Mesenchymal stem cell (in vitro differentiated cells and primary cell): ENCODE data around the gene CTRB1.
A peak's percentile ranks its signal among the peaks of the same experiment; 100 is the strongest.

Source experiments
- DNase-seq: peaks from one replicate; pipeline ENCODE4 v3.0.0-alpha.2; 2013
- H2AFZ ChIP-seq: one replicate; pipeline ENCODE4 v1.6.1; 2013; ENCODE audit warnings: low read depth, mild to moderate bottlenecking, control low read depth, inconsistent platforms, low read length, moderate library complexity
- H2AK5ac ChIP-seq: 2 replicates; pipeline ENCODE4 v1.6.1; 2013; ENCODE audit warnings: low read length, moderate library complexity, mild to moderate bottlenecking, inconsistent platforms; ENCODE audit not compliant: severe bottlenecking
- H2BK120ac ChIP-seq: one replicate; pipeline ENCODE4 v1.6.1; 2013; ENCODE audit warnings: low read depth, mild to moderate bottlenecking, inconsistent platforms, low read length, moderate library complexity
- H2BK12ac ChIP-seq, 2 experiments: one replicate each; pipeline ENCODE4 v1.6.1; 2013; ENCODE audit warnings: inconsistent platforms in 2 of 2, low read length in 2 of 2, mild to moderate bottlenecking in 2 of 2, moderate library complexity in 2 of 2, control low read depth in 1 of 2
- H2BK15ac ChIP-seq: one replicate; pipeline ENCODE4 v1.6.1; 2013; ENCODE audit warnings: mild to moderate bottlenecking, low read depth, inconsistent platforms; ENCODE audit not compliant: poor library complexity, severe bottlenecking
- H2BK5ac ChIP-seq: 2 replicates; pipeline ENCODE4 v1.6.1; 2013; ENCODE audit warnings: low read depth, mild to moderate bottlenecking, low read length, control low read depth, inconsistent platforms; ENCODE audit not compliant: poor library complexity, severe bottlenecking
- H3K14ac ChIP-seq, 2 experiments: one replicate each; pipeline ENCODE4 v1.6.1; 2013; ENCODE audit warnings: inconsistent platforms in 2 of 2, low read length in 2 of 2, control low read depth in 1 of 2, mild to moderate bottlenecking in 1 of 2, moderate library complexity in 1 of 2
- H3K18ac ChIP-seq, 2 experiments: one replicate each; pipeline ENCODE4 v1.6.1; 2013; ENCODE audit warnings: inconsistent platforms in 2 of 2, low read length in 2 of 2, control low read depth in 1 of 2, low read depth in 1 of 2, mild to moderate bottlenecking in 1 of 2
- H3K23ac ChIP-seq, 2 experiments: one replicate each; pipeline ENCODE4 v1.6.1; 2013; ENCODE audit warnings: inconsistent platforms in 2 of 2, low read length in 2 of 2, mild to moderate bottlenecking in 2 of 2, moderate library complexity in 2 of 2, control low read depth in 1 of 2
- H3K27ac ChIP-seq: 2 replicates; pipeline ENCODE4 v1.5.1; 2013; ENCODE audit warnings: mild to moderate bottlenecking, moderate library complexity, low read length, control low read depth, inconsistent platforms; ENCODE audit not compliant: poor library complexity, severe bottlenecking
- H3K27me3 ChIP-seq, 2 experiments: 2 replicates each; pipeline versions ENCODE4 v1.6.1 to v1.7.0; 2013; ENCODE audit warnings: low read length in 2 of 2, mild to moderate bottlenecking in 2 of 2, moderate library complexity in 2 of 2, control low read depth in 1 of 2, inconsistent platforms in 1 of 2; ENCODE audit not compliant: control insufficient read depth in 1 of 2, insufficient read depth in 1 of 2
- H3K36me3 ChIP-seq, 2 experiments: 2 replicates each; pipeline versions ENCODE4 v1.6.1 to v1.7.0; 2013; ENCODE audit warnings: low read length in 2 of 2, control low read depth in 1 of 2, inconsistent platforms in 1 of 2, low read depth in 1 of 2, mild to moderate bottlenecking in 1 of 2; ENCODE audit not compliant: insufficient read depth in 2 of 2, control insufficient read depth in 1 of 2
- H3K4ac ChIP-seq, 2 experiments: one replicate each; pipeline ENCODE4 v1.6.1; 2013; ENCODE audit warnings: inconsistent platforms in 2 of 2, low read length in 2 of 2, mild to moderate bottlenecking in 2 of 2, moderate library complexity in 2 of 2, control low read depth in 1 of 2, low read depth in 1 of 2
- H3K4me1 ChIP-seq: 2 replicates; pipeline ENCODE4 v1.6.1; 2013; ENCODE audit warnings: low read depth, low read length, control low read depth; ENCODE audit not compliant: control insufficient read depth, insufficient read depth
- H3K4me2 ChIP-seq: 2 replicates; pipeline ENCODE4 v1.6.1; 2013; ENCODE audit warnings: low read length, mild to moderate bottlenecking, inconsistent platforms; ENCODE audit not compliant: poor library complexity, severe bottlenecking
- H3K4me3 ChIP-seq, 2 experiments: 2 replicates each; pipeline versions ENCODE4 v1.5.1 to v1.7.0; 2013; ENCODE audit warnings: low read length in 2 of 2, mild to moderate bottlenecking in 2 of 2, control low read depth in 1 of 2, low read depth in 1 of 2; ENCODE audit not compliant: insufficient read depth in 1 of 2
- H3K79me1 ChIP-seq: replicated peaks from 2 replicates; pipeline ENCODE4 v1.6.1; 2013; ENCODE audit warnings: mild to moderate bottlenecking, control low read depth, low read length, inconsistent platforms; ENCODE audit not compliant: poor library complexity, severe bottlenecking
- H3K9ac ChIP-seq: 2 replicates; pipeline ENCODE4 v1.7.0; 2013; ENCODE audit warnings: mild to moderate bottlenecking, low read length, moderate library complexity
- H3K9me3 ChIP-seq: 2 replicates; pipeline ENCODE4 v1.7.0; 2013; ENCODE audit warnings: mild to moderate bottlenecking, low read length; ENCODE audit not compliant: control insufficient read depth
- H4K8ac ChIP-seq: one replicate; pipeline ENCODE4 v1.6.1; 2013; ENCODE audit warnings: inconsistent platforms, mild to moderate bottlenecking, low read length, moderate library complexity
- H4K91ac ChIP-seq: one replicate; pipeline ENCODE4 v1.6.1; 2013; ENCODE audit warnings: mild to moderate bottlenecking, low read length, inconsistent platforms
- WGBS: methylation state at CpG from one replicate; pipeline ENCODE4 v1.1.7; 2013; ENCODE audit warnings: mixed read lengths; 5-methylcytosine and 5-hydroxymethylcytosine counted together

CTRB1 gene

DNA sequence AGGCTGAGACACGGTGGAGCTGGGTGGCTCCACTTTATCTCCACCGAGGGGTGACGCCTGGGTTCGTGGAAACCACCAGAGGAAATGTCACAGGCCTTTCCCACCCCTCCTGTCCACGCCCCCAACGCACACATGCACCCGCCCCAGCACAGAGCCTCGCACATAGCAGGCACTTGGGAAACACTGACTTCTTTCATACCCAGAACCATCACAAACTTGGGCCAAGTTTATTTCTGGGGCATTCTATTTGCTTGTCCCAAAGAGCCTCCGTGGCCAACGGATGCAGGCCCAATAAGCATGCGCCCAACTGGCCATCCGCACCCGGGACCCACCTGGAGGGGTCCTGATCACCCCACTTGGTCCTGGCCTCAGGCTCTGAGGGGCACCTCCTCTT is 29.4 kb downstream of the CTRB1 start:
- Histone ChIP-seq H4K91ac (no peak overlapping the region), H3K14ac (peak overlapping the region in 1 of 2 experiments; percentile 76), H3K18ac (peak overlapping the region; percentile 35 to 89), H3K4me1 (peaks cover 77% of the 10 kb centered on the region), H2BK120ac (no peak overlapping the region), H2BK15ac (peak overlapping the region; percentile 12), H2BK5ac (peak overlapping the region; percentile 31), H3K4ac (peak overlapping the region in 1 of 2 experiments; percentile 29), H2AK5ac (peak overlapping the region; percentile 73), H3K36me3 (peaks cover 0 to 62% of the 10 kb centered on the region in 2 experiments), H2AFZ (no peak overlapping the region), H3K23ac (peak overlapping the region; percentile 16 to 34), H3K27ac (peak overlapping the region; percentile 99), H3K9me3 (no peaks in the 10 kb centered on the region), H3K4me2 (peak overlapping the region; percentile 93), H2BK12ac (peak overlapping the region in 1 of 2 experiments; percentile 23), H3K79me1 (no peaks in the 10 kb centered on the region), H3K27me3 (no peaks in the 10 kb centered on the region), H4K8ac (peak overlapping the region; percentile 1), H3K4me3 (no peak overlapping the region), H3K9ac (no peak overlapping the region)
- 67% methylated on average over 13 of the region's 13 CpGs for WGBS
- DNase-seq = peak; percentile 67

DNA sequence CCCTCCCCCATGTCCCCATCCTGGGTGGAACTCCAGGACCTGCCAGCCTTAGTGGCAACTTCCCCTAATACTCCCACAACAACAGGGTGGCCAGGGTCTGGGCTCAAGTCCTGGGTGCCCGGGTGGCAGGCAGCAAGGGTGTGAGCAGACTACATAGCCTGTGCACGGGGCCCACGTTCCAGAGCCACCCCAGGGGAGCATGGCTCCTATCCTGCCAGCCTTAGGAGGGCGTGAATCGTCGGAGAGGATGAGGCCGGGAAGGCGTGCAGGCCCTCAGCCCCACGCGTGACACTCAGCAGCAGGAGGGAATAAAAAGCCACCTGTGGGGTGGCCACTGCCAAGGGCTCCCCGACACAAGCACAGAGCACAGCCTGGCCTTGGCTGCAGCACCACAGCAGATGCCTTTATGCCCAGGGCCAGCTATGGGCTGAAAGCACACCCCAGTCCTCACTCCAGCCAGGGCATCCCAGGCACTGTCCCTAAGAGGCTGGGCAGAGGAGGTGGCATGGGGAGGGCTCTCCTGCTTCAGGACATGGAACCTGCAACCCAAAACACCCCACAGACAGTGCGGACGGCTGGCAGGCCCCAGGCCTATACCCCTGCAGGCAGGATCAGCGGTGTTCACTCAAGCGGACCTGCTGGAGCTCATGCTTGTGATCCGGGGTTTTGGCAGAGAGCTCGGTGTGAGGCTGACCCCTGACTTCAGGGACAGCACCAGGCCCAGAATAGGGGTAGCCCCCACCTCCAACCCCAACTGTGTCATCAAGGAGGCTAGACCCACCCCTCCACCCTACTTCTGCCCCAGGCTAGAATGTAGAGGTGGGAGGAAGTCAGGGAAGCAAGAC is 30.0 kb downstream of the CTRB1 start:
- H3K18ac ChIP-seq = peak overlapping the region; percentile 72 to 89
- H3K79me1 ChIP-seq = no peaks in the 10 kb centered on the region
- peak overlapping the region; percentile 92 for H3K9ac ChIP-seq
- H2BK5ac ChIP-seq = peak overlapping the region; percentile 60
- peak overlapping the region; percentile 99 for H3K27ac ChIP-seq
- DNase-seq = no peak
- peaks cover 77% of the 10 kb centered on the region for H3K4me1 ChIP-seq
- peak overlapping the region; percentile 73 for H2AK5ac ChIP-seq
- H3K4me3 ChIP-seq = peak overlapping the region in 1 of 2 experiments; percentile 89
- H3K9me3 ChIP-seq = no peaks in the 10 kb centered on the region
- H3K4ac ChIP-seq = peak overlapping the region; percentile 51 to 91
- H2BK120ac ChIP-seq = no peak overlapping the region
- no peaks in the 10 kb centered on the region for H3K27me3 ChIP-seq
- peak overlapping the region in 1 of 2 experiments; percentile 76 for H3K14ac ChIP-seq
- H3K4me2 ChIP-seq = peak overlapping the region; percentile 93
- H4K8ac ChIP-seq = peak overlapping the region; percentile 74
- H2BK15ac ChIP-seq = peak overlapping the region; percentile 71
- H4K91ac ChIP-seq = peak overlapping the region; percentile 48
- H2BK12ac ChIP-seq = peak overlapping the region; percentile 51 to 80
- WGBS = 69% methylated on average over 17 of the region's 17 CpGs
- peaks cover 0 to 60% of the 10 kb centered on the region in 2 experiments for H3K36me3 ChIP-seq
- peak overlapping the region; percentile 16 to 95 for H3K23ac ChIP-seq
- no peak overlapping the region for H2AFZ ChIP-seq

DNA sequence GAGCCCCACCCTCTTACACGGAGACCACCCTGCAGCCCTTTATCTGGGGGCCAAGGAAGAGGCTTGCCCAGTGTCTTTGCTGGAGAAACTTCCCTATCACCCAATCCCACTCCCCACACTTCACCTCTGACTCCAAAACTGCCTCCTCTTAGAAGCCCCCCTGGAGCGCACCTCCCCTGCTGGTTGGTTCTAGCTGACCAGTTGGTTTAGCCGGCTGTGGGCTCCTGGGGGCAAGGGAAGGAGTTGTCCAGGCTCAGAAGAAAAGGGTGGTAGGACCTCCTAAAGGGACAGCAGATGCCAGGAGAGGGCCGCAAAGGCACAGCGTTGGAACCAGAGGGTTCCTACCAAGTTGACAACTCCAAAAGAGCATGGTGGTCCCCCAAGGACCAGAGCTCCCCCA is 30.7 kb downstream of the CTRB1 start:
- peak overlapping the region; percentile 92 for H3K9ac ChIP-seq
- H3K4me2 ChIP-seq = peak overlapping the region; percentile 93
- no peaks in the 10 kb centered on the region for H3K9me3 ChIP-seq
- peak overlapping the region; percentile 40 for H4K91ac ChIP-seq
- H2BK15ac ChIP-seq = peak overlapping the region; percentile 71
- H3K4me1 ChIP-seq = peaks cover 77% of the 10 kb centered on the region
- DNase-seq = no peak
- peak overlapping the region in 1 of 2 experiments; percentile 35 for H3K23ac ChIP-seq
- peak overlapping the region; percentile 73 for H2AK5ac ChIP-seq
- H3K27ac ChIP-seq = peak overlapping the region; percentile 99
- peak overlapping the region in 1 of 2 experiments; percentile 0 for H3K4ac ChIP-seq
- peak overlapping the region; percentile 99 for H2BK5ac ChIP-seq
- no peaks in the 10 kb centered on the region for H3K27me3 ChIP-seq
- H2BK120ac ChIP-seq = no peak overlapping the region
- peak overlapping the region; percentile 21 for H4K8ac ChIP-seq
- 58% methylated on average over 5 of the region's 5 CpGs for WGBS
- peak overlapping the region; percentile 21 to 56 for H2BK12ac ChIP-seq
- H3K79me1 ChIP-seq = no peaks in the 10 kb centered on the region
- peak overlapping the region in 1 of 2 experiments; percentile 89 for H3K4me3 ChIP-seq
- peak overlapping the region in 1 of 2 experiments; percentile 91 for H3K14ac ChIP-seq
- H3K36me3 ChIP-seq = peaks cover 0 to 53% of the 10 kb centered on the region in 2 experiments
- no peak overlapping the region for H2AFZ ChIP-seq
- H3K18ac ChIP-seq = peak overlapping the region; percentile 89 to 97
